Mucosa of descending colon (tissue), 3 donors: ENCODE results near the gene CACNA1C. TPM values are rescaled to one million over a fixed set of nuclear protein-coding genes. Genes with fewer than 3 reads are reported as not detected.

Experiments
- ATAC-seq: fragments of 200-7000 bp; cut with Tn5 transposase; one replicate; pipeline ENCODE4 v1.9.1; 2020; ENCODE audit warnings: mild to moderate bottlenecking, moderate library complexity
- DNase-seq, 3 donors: peaks; one replicate each; pipeline ENCODE4 v3.0.0-alpha.2; 2020
- H3K36me3 ChIP-seq: fragments of 200-600 bp; one replicate; pipeline ENCODE4 v1.8.0; 2021; ENCODE audit warnings: low read depth, mild to moderate bottlenecking
- H3K4me1 ChIP-seq: fragments of 200-600 bp; one replicate; pipeline ENCODE4 v1.8.0; 2021; ENCODE audit warnings: low read depth, mild to moderate bottlenecking
- H3K4me3 ChIP-seq: fragments of 200-600 bp; one replicate; pipeline ENCODE4 v1.8.0; 2021; ENCODE audit warnings: mild to moderate bottlenecking
- H3K9me3 ChIP-seq: fragments of 200-600 bp; one replicate; pipeline ENCODE4 v1.8.0; 2021; ENCODE audit warnings: mild to moderate bottlenecking
- CTCF ChIP-seq: fragments of 200-600 bp; IDR thresholded peaks from one replicate; pipeline ENCODE4 v1.8.0; 2022; ENCODE audit warnings: antibody characterized with exemption, mild to moderate bottlenecking
- intact Hi-C, 2 donors: fragments of 100-400 bp; cut with DNase I in 1 of 2; cut with micrococcal nuclease in 1 of 2; formaldehyde crosslinking; loops; one replicate each; pipeline versions ENCODE4 v1.11.0 to v1.11.1; 2022; cut with DNase I, micrococcal nuclease
- total RNA-seq, 3 donors: library from RNA; stranded (reverse); fragmentation: NEBNext Ultra II Directional in 2 of 3; extraction: Animal tissue kit (Norgen Biotek cat#: 25700) in 2 of 3; gene quantifications; one replicate each; pipeline versions ENCODE4 v1.2.1 to v1.2.4, GENCODE V29; 2021 to 2023
- donor health status: DM: no; HTN: no; CAD: no; lungs with moderate emphysema.
- donor health status: DM: no; HTN: no; CAD: no.
- donor health status: DM: no; HTN: yes; CAD: no.

The CACNA1C gene
- total RNA-seq, 3 donors from 2014 or later = 5.5 to 89.4 (median 9.2) TPM

GRCh38 chr12:2687726-2688125, 634.9 kb downstream of the CACNA1C start:
- H3K4me3 ChIP-seq = no peak overlapping the region
- no peaks in the 10 kb centered on the region for H3K9me3 ChIP-seq
- intact Hi-C loops = no loop called here
- no peak for DNase-seq
- H3K4me1 ChIP-seq = peaks cover 12% of the 10 kb centered on the region
- ATAC-seq = no peak
- no peak for TF ChIP-seq CTCF
- no peaks in the 10 kb centered on the region for H3K36me3 ChIP-seq

- Histone ChIP-seq H3K4me3 (no peak overlapping the region), H3K4me1 (peaks cover 10% of the 10 kb centered on the region), H3K9me3 (no peaks in the 10 kb centered on the region), H3K36me3 (no peaks in the 10 kb centered on the region)
- no peak for TF ChIP-seq CTCF
- intact Hi-C loops = no loop called here
- DNase-seq (no peak), ATAC-seq (no peak)
Observed at GRCh38 chr12:2688381-2688931, 635.7 kb downstream of the CACNA1C start.

- Histone ChIP-seq H3K36me3 (no peaks in the 10 kb centered on the region), H3K9me3 (no peaks in the 10 kb centered on the region), H3K4me1 (peaks cover 5% of the 10 kb centered on the region), H3K4me3 (no peak overlapping the region)
- intact Hi-C loops = no loop called here
- no peak for TF ChIP-seq CTCF
- DNase-seq = no peak
- no peak for ATAC-seq
Observed at GRCh38 chr12:2689393-2689792, 636.6 kb downstream of the CACNA1C start.

- ATAC-seq (no peak), DNase-seq (no peak)
- peaks cover 5% of the 10 kb centered on the region for H3K4me1 ChIP-seq
- H3K36me3 ChIP-seq = no peaks in the 10 kb centered on the region
- no peaks in the 10 kb centered on the region for H3K9me3 ChIP-seq
- TF ChIP-seq CTCF = no peak
- intact Hi-C loops = no loop called here
- H3K4me3 ChIP-seq = no peak overlapping the region
Observed at GRCh38 chr12:2689879-2690278, 637.1 kb downstream of the CACNA1C start.

GRCh38 chr12:2690348-2691005, 637.7 kb downstream of the CACNA1C start:
- no peak for ATAC-seq
- Histone ChIP-seq H3K36me3 (no peaks in the 10 kb centered on the region), H3K9me3 (no peaks in the 10 kb centered on the region), H3K4me3 (no peak overlapping the region), H3K4me1 (peaks cover 5% of the 10 kb centered on the region)
- no peak for DNase-seq
- no peak for TF ChIP-seq CTCF
- intact Hi-C loops = no loop called here
